ENCODE results near the gene HERPUD2. TPM values are rescaled to one million over a fixed set of nuclear protein-coding genes. Genes with fewer than 3 reads are reported as not detected.

The HERPUD2 gene
- total and polyA plus RNA-seq, 2 donors (not counting 3 experiments of a cell fraction or from before 2014, with no cell fraction given): 33.9 to 42.0 TPM

GRCh38 chr7:35596061-35596460, 98.9 kb downstream of the HERPUD2 start:
- no TSS peak for BruUV-seq (replicated peaks)
- POLR2A ChIA-PET: no interaction called here
- Histone ChIP-seq H3K9me1 (replicated peaks; ENCODE audit: control insufficient read depth, extremely low read depth, insufficient read depth, low read length) (no peaks in the 10 kb centered on the region), H3K36me3 (ENCODE audit: control insufficient read depth in 2 of 2, extremely low read depth in 1 of 2, insufficient read depth in 2 of 2, low read length in 2 of 2) (no peaks in the 10 kb centered on the region), H3K4me3 (replicated peaks in 1 of 3; ENCODE audit: insufficient read depth in 1 of 3, low read depth in 1 of 3, low read length in 3 of 3) (no peak overlapping the region), H4K20me1 (replicated peaks; ENCODE audit: control insufficient read depth, extremely low read depth, insufficient read depth, low read length) (no peaks in the 10 kb centered on the region), H3K4me1 (ENCODE audit: control insufficient read depth, extremely low read depth, insufficient read depth, low read length) (peaks cover 12% of the 10 kb centered on the region), H2AFZ (ENCODE audit: low read depth, low read length) (peak overlapping the region; percentile 70), H3K9me3 (replicated peaks; ENCODE audit: control insufficient read depth, insufficient read depth, low read length) (no peaks in the 10 kb centered on the region), H3K27me3 (ENCODE audit: control insufficient read depth in 2 of 2, insufficient read depth in 2 of 2, low read length in 2 of 2) (no peaks in the 10 kb centered on the region), H3K4me2 (ENCODE audit: insufficient read depth, low read length) (peak overlapping the region; percentile 51), H3K9ac (replicated peaks; ENCODE audit: extremely low read depth, insufficient read depth, low read length) (peak overlapping the region; percentile 9), H3K79me2 (ENCODE audit: control insufficient read depth, insufficient read depth, low read length) (no peaks in the 10 kb centered on the region), H3K27ac (ENCODE audit: insufficient read depth, low read depth, low read length) (peak overlapping the region; percentile 23)
- intact Hi-C loops (cut with micrococcal nuclease) (loop anchor here (1.0 kb wide), 1 partner anchor 9 kb away; no protein-coding TSS in a partner anchor), dilution Hi-C loops (cut with MboI; ENCODE audit: extremely low pct_ligation_motif_present, low sequenced_read_pairs) (no loop called here)
- peak; percentile 64 for TF ChIP-seq JUN (IDR thresholded peaks at IDR 0.05; ENCODE audit: borderline replicate concordance, insufficient read depth, insufficient read length, low read depth)
- peak; percentile 68 for TF ChIP-seq FOS (IDR thresholded peaks at IDR 0.05; ENCODE audit: borderline replicate concordance, insufficient read depth, low read length)
- no peak for TF ChIP-seq POLR2A (IDR thresholded peaks at IDR 0.05; ENCODE audit: low read depth, low read length)
- CTCF ChIA-PET: interaction anchor here (0.8 to 3.1 kb wide), 5 partner anchors 15 to 311 kb away, joined by 3 to 23 read pairs (median 3); no protein-coding TSS in a partner anchor
- peak; percentile 96 for FAIRE-seq
- DNase-seq (ENCODE audit: low read depth, low spot score): peak; percentile 31

DNA sequence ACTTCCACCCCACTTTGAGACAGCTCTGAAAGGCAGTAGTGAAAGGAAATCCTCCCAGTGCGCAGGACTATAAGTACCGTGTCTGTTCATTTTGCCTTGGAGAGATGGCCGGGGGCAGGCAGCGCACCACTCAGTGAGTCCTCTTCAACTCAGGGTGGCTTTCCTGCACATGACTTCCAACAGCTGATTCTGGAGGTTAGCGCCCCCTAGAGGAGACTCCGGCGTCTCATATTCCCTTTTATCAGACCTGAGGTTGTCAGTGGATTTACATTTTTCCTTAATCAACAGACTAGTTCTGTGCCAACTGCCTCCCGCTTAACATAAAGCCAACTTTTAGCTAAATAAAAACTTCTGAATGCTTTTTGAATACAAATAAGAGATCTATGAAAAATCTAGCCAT, 101.0 kb downstream of the HERPUD2 start:
- no peaks in the 10 kb centered on the region for H4K20me1 ChIP-seq (replicated peaks; ENCODE audit: control insufficient read depth, extremely low read depth, insufficient read depth, low read length)
- no peaks in the 10 kb centered on the region for H3K9me1 ChIP-seq (replicated peaks; ENCODE audit: control insufficient read depth, extremely low read depth, insufficient read depth, low read length)
- H3K4me3 ChIP-seq (replicated peaks in 1 of 3; ENCODE audit: insufficient read depth in 1 of 3, low read depth in 1 of 3, low read length in 3 of 3): no peak overlapping the region
- FAIRE-seq (no peak), DNase-seq (ENCODE audit: low read depth, low spot score) (no peak)
- CTCF ChIA-PET: interaction anchor here (0.7 to 1.5 kb wide), 3 partner anchors 30 to 382 kb away, joined by 3 to 5 read pairs (median 3); no protein-coding TSS in a partner anchor
- no peaks in the 10 kb centered on the region for H3K36me3 ChIP-seq (ENCODE audit: control insufficient read depth in 2 of 2, extremely low read depth in 1 of 2, insufficient read depth in 2 of 2, low read length in 2 of 2)
- H3K27me3 ChIP-seq (ENCODE audit: control insufficient read depth in 2 of 2, insufficient read depth in 2 of 2, low read length in 2 of 2): no peaks in the 10 kb centered on the region
- H3K27ac ChIP-seq (ENCODE audit: insufficient read depth, low read depth, low read length): no peak overlapping the region
- H3K9ac ChIP-seq (replicated peaks; ENCODE audit: extremely low read depth, insufficient read depth, low read length): no peak overlapping the region
- BruUV-seq (replicated peaks): no TSS peak
- no peak for TF ChIP-seq GATA2 (IDR thresholded peaks at IDR 0.05; ENCODE audit: insufficient read depth, insufficient read length, low read depth, low read length)
- peak; percentile 28 to 32 for TF ChIP-seq CTCF (IDR thresholded peaks at IDR 0.05; ENCODE audit: extremely low read depth in 1 of 2, insufficient read depth in 1 of 2, low read depth in 1 of 2, low read length in 2 of 2)
- H3K4me1 ChIP-seq (ENCODE audit: control insufficient read depth, extremely low read depth, insufficient read depth, low read length): peaks cover 12% of the 10 kb centered on the region
- H3K79me2 ChIP-seq (ENCODE audit: control insufficient read depth, insufficient read depth, low read length): no peaks in the 10 kb centered on the region
- H3K9me3 ChIP-seq (replicated peaks; ENCODE audit: control insufficient read depth, insufficient read depth, low read length): no peaks in the 10 kb centered on the region
- H2AFZ ChIP-seq (ENCODE audit: low read depth, low read length): no peak overlapping the region
- intact Hi-C loops (cut with micrococcal nuclease): no loop called here
- POLR2A ChIA-PET: interaction anchor here (0.5 kb wide), 1 partner anchor 30 kb away, joined by 3 read pairs; no protein-coding TSS in a partner anchor
- no peak overlapping the region for H3K4me2 ChIP-seq (ENCODE audit: insufficient read depth, low read length)
- dilution Hi-C loops (cut with MboI; ENCODE audit: extremely low pct_ligation_motif_present, low sequenced_read_pairs): no loop called here

Data from endothelial cell of umbilical vein (primary cell).